Astrocyte (in vitro differentiated cells and primary cell): Measurements from ENCODE around the gene TAF1B. TPM values are rescaled to one million over a fixed set of nuclear protein-coding genes. Genes with fewer than 3 reads are reported as not detected.

ENCODE experiments used
- DNase-seq: peaks from one replicate; pipeline ENCODE4 v3.0.0-alpha.2; 2010; ENCODE audit warnings: low read depth
- FAIRE-seq: peaks from 2 replicates; lab custom pipeline; 2011; peaks lifted over from hg19 to GRCh38; lab: Jason Lieb, UNC
- H2AFZ ChIP-seq: 2 replicates; pipeline ENCODE4 v1.6.0; 2012; ENCODE audit warnings: low read depth, low read length, inconsistent platforms
- H3K27ac ChIP-seq: 2 replicates; pipeline ENCODE4 v1.5.1; 2011; ENCODE audit warnings: low read depth, low read length, inconsistent platforms
- H3K27me3 ChIP-seq: 2 replicates; pipeline ENCODE4 v1.6.0; 2011; ENCODE audit warnings: low read length, inconsistent platforms; ENCODE audit not compliant: insufficient read depth
- H3K36me3 ChIP-seq: 2 replicates; pipeline ENCODE4 v1.5.1; 2011; ENCODE audit warnings: low read length, inconsistent platforms; ENCODE audit not compliant: insufficient read depth
- H3K4me1 ChIP-seq: 2 replicates; pipeline ENCODE4 v1.5.1; 2011; ENCODE audit warnings: low read length, inconsistent platforms; ENCODE audit not compliant: insufficient read depth
- H3K4me2 ChIP-seq: 2 replicates; pipeline ENCODE4 v1.6.0; 2012; ENCODE audit warnings: low read length, inconsistent platforms
- H3K4me3 ChIP-seq: 2 replicates; pipeline ENCODE4 v1.5.1; 2011; ENCODE audit warnings: low read depth, mild to moderate bottlenecking, low read length, inconsistent platforms; ENCODE audit not compliant: insufficient read depth
- H3K79me2 ChIP-seq: 2 replicates; pipeline ENCODE4 v1.6.0; 2012; ENCODE audit warnings: mild to moderate bottlenecking, low read length, inconsistent platforms; ENCODE audit not compliant: insufficient read depth
- H3K9ac ChIP-seq: 2 replicates; pipeline ENCODE4 v1.6.0; 2012; ENCODE audit warnings: mild to moderate bottlenecking, low read length, inconsistent platforms
- H3K9me3 ChIP-seq: 2 replicates; pipeline ENCODE4 v1.5.1; 2012; ENCODE audit warnings: low read depth, mild to moderate bottlenecking, low read length, inconsistent platforms; ENCODE audit not compliant: insufficient read depth
- H4K20me1 ChIP-seq: 2 replicates; pipeline ENCODE4 v1.6.0; 2012; ENCODE audit warnings: low read length, inconsistent platforms; ENCODE audit not compliant: insufficient read depth
- H3K27ac Mint-ChIP-seq: one replicate; pipeline ENCODE4 v1.8.0; 2021; ENCODE audit warnings: mild to moderate bottlenecking, mixed read lengths; ENCODE audit not compliant: unreplicated experiment
- H3K27me3 Mint-ChIP-seq: one replicate; pipeline ENCODE4 v1.8.0; 2021; ENCODE audit warnings: low read depth, mixed read lengths; ENCODE audit not compliant: unreplicated experiment
- H3K36me3 Mint-ChIP-seq: one replicate; pipeline ENCODE4 v1.8.0; 2021; ENCODE audit warnings: low read depth, mixed read lengths; ENCODE audit not compliant: unreplicated experiment
- H3K4me1 Mint-ChIP-seq: one replicate; pipeline ENCODE4 v1.8.0; 2021; ENCODE audit warnings: low read depth, mixed read lengths; ENCODE audit not compliant: unreplicated experiment
- H3K4me3 Mint-ChIP-seq: one replicate; pipeline ENCODE4 v1.8.0; 2021; ENCODE audit warnings: mild to moderate bottlenecking, moderate library complexity, mixed read lengths; ENCODE audit not compliant: unreplicated experiment
- H3K9me3 Mint-ChIP-seq: one replicate; pipeline ENCODE4 v1.8.0; 2021; ENCODE audit warnings: mild to moderate bottlenecking, mixed read lengths; ENCODE audit not compliant: unreplicated experiment
- CTCF ChIP-seq: IDR thresholded peaks from 2 replicates; pipeline ENCODE4 v1.5.1; 2011; ENCODE audit warnings: low read depth, mild to moderate bottlenecking, inconsistent platforms, low read length, moderate library complexity; ENCODE audit not compliant: insufficient read depth
- EZH2 ChIP-seq: IDR thresholded peaks from 2 replicates; pipeline ENCODE4 v1.6.1; 2012; ENCODE audit warnings: mild to moderate bottlenecking, low read length, inconsistent platforms; ENCODE audit not compliant: insufficient read depth
- total RNA-seq: library from RNA; stranded (reverse); gene quantifications from 2 replicates; pipeline ENCODE4 v1.2.1, GENCODE V29; 2021

Gene TAF1B
- total RNA-seq, 1 donor from 2014 or later = 14.5 TPM

- H3K4me3 ChIP-seq = peak overlapping the region; percentile 94
- Mint-ChIP-seq H3K4me1 (peaks cover 11% of the 10 kb centered on the region), H3K27ac (no peak overlapping the region), H3K27me3 (no peaks in the 10 kb centered on the region), H3K36me3 (peaks cover 5% of the 10 kb centered on the region), H3K9me3 (no peaks in the 10 kb centered on the region), H3K4me3 (peak overlapping the region; percentile 94)
- peaks cover 11% of the 10 kb centered on the region for H3K36me3 ChIP-seq
- no peak overlapping the region for H2AFZ ChIP-seq
- H3K27ac ChIP-seq = no peak overlapping the region
- no peak for FAIRE-seq
- no peaks in the 10 kb centered on the region for H3K27me3 ChIP-seq
- H3K9ac ChIP-seq = peak overlapping the region; percentile 91
- no peaks in the 10 kb centered on the region for H3K9me3 ChIP-seq
- peak; percentile 39 for DNase-seq
- H3K4me1 ChIP-seq = peaks cover 28% of the 10 kb centered on the region
- peaks cover 25% of the 10 kb centered on the region for H4K20me1 ChIP-seq
- H3K4me2 ChIP-seq = peak overlapping the region; percentile 97
- H3K79me2 ChIP-seq = peaks cover 42% of the 10 kb centered on the region
- TF ChIP-seq EZH2 (no peak), CTCF (no peak)
Measured at GRCh38 chr2:9844576-9844975, 1.3 kb downstream of the TAF1B start.

GRCh38 chr2:9846554-9846953 is 3.3 kb downstream of the TAF1B start:
- H3K9ac ChIP-seq = no peak overlapping the region
- Mint-ChIP-seq H3K27ac (no peak overlapping the region), H3K4me3 (no peak overlapping the region), H3K27me3 (no peaks in the 10 kb centered on the region), H3K9me3 (no peaks in the 10 kb centered on the region), H3K4me1 (peaks cover 11% of the 10 kb centered on the region), H3K36me3 (peaks cover 5% of the 10 kb centered on the region)
- peaks cover 42% of the 10 kb centered on the region for H3K79me2 ChIP-seq
- no peaks in the 10 kb centered on the region for H3K27me3 ChIP-seq
- H3K4me1 ChIP-seq = peaks cover 28% of the 10 kb centered on the region
- DNase-seq (peak; percentile 64), FAIRE-seq (no peak)
- H3K27ac ChIP-seq = no peak overlapping the region
- no peaks in the 10 kb centered on the region for H3K9me3 ChIP-seq
- no peak for TF ChIP-seq EZH2
- no peak for TF ChIP-seq CTCF
- no peak overlapping the region for H2AFZ ChIP-seq
- H4K20me1 ChIP-seq = peaks cover 25% of the 10 kb centered on the region
- H3K4me2 ChIP-seq = peak overlapping the region; percentile 27
- H3K36me3 ChIP-seq = peaks cover 29% of the 10 kb centered on the region
- no peak overlapping the region for H3K4me3 ChIP-seq

GRCh38 chr2:9847140-9847539 is 3.9 kb downstream of the TAF1B start:
- H3K36me3 Mint-ChIP-seq = peaks cover 7% of the 10 kb centered on the region
- no peak overlapping the region for H3K9ac ChIP-seq
- no peak for FAIRE-seq
- H3K9me3 ChIP-seq = no peaks in the 10 kb centered on the region
- peaks cover 11% of the 10 kb centered on the region for H3K4me1 Mint-ChIP-seq
- peak overlapping the region; percentile 27 for H3K4me2 ChIP-seq
- peaks cover 42% of the 10 kb centered on the region for H3K79me2 ChIP-seq
- H3K4me1 ChIP-seq = peaks cover 28% of the 10 kb centered on the region
- DNase-seq = peak; percentile 47
- no peaks in the 10 kb centered on the region for H3K27me3 Mint-ChIP-seq
- H3K9me3 Mint-ChIP-seq = no peaks in the 10 kb centered on the region
- H4K20me1 ChIP-seq = peaks cover 25% of the 10 kb centered on the region
- H2AFZ ChIP-seq = no peak overlapping the region
- no peak for TF ChIP-seq EZH2
- TF ChIP-seq CTCF = no peak
- H3K4me3 ChIP-seq = no peak overlapping the region
- H3K27ac ChIP-seq = no peak overlapping the region
- no peaks in the 10 kb centered on the region for H3K27me3 ChIP-seq
- no peak overlapping the region for H3K4me3 Mint-ChIP-seq
- no peak overlapping the region for H3K27ac Mint-ChIP-seq
- peaks cover 33% of the 10 kb centered on the region for H3K36me3 ChIP-seq
